ENCODE data around the gene DNM1. TPM values are rescaled to one million over a fixed set of nuclear protein-coding genes. Genes with fewer than 3 reads are reported as not detected.

The DNM1 gene
- total RNA-seq, 1 experiment from 2014 or later, result 5.0 TPM

GRCh38 chr9:128232528-128233428 lies 29.6 kb downstream of the DNM1 start:
- Histone ChIP-seq H3K9ac (ENCODE audit: low read length) (no peak overlapping the region), H3K4me1 (ENCODE audit: low read length) (no peaks in the 10 kb centered on the region), H3K4me2 (ENCODE audit: low read depth, low read length, poor library complexity, severe bottlenecking) (no peak overlapping the region), H3K9me3 (ENCODE audit: low read length) (no peaks in the 10 kb centered on the region), H3K27ac (ENCODE audit: low read length) (no peak overlapping the region), H3K4me3 (ENCODE audit: low read length) (no peak overlapping the region), H3K79me2 (ENCODE audit: low read length) (no peaks in the 10 kb centered on the region), H3K9me2 (replicated peaks; ENCODE audit: insufficient read depth, low read length) (no peaks in the 10 kb centered on the region), H2AFZ (ENCODE audit: low read length) (no peak overlapping the region), H4K20me1 (ENCODE audit: insufficient read depth, low read depth, low read length) (no peaks in the 10 kb centered on the region), H3K36me3 (ENCODE audit: insufficient read depth, low read length) (no peaks in the 10 kb centered on the region), H3K27me3 (ENCODE audit: low read length) (no peaks in the 10 kb centered on the region)
- no peak for DNase-seq

- no peak overlapping the region for H3K9ac ChIP-seq (ENCODE audit: low read length)
- no peak overlapping the region for H2AFZ ChIP-seq (ENCODE audit: low read length)
- no peaks in the 10 kb centered on the region for H3K9me2 ChIP-seq (replicated peaks; ENCODE audit: insufficient read depth, low read length)
- H3K27ac ChIP-seq (ENCODE audit: low read length), result no peak overlapping the region
- no peak overlapping the region for H3K4me2 ChIP-seq (ENCODE audit: low read depth, low read length, poor library complexity, severe bottlenecking)
- no peaks in the 10 kb centered on the region for H3K9me3 ChIP-seq (ENCODE audit: low read length)
- DNase-seq, result no peak
- H3K27me3 ChIP-seq (ENCODE audit: low read length), result no peaks in the 10 kb centered on the region
- H3K79me2 ChIP-seq (ENCODE audit: low read length), result no peaks in the 10 kb centered on the region
- H4K20me1 ChIP-seq (ENCODE audit: insufficient read depth, low read depth, low read length), result no peaks in the 10 kb centered on the region
- no peaks in the 10 kb centered on the region for H3K36me3 ChIP-seq (ENCODE audit: insufficient read depth, low read length)
- no peaks in the 10 kb centered on the region for H3K4me1 ChIP-seq (ENCODE audit: low read length)
- no peak overlapping the region for H3K4me3 ChIP-seq (ENCODE audit: low read length)
Measured at GRCh38 chr9:128233817-128234406, 30.7 kb downstream of the DNM1 start.

- Histone ChIP-seq H3K4me3 (ENCODE audit: low read length) (no peak overlapping the region), H3K4me2 (ENCODE audit: low read depth, low read length, poor library complexity, severe bottlenecking) (no peak overlapping the region), H3K4me1 (ENCODE audit: low read length) (peaks cover 17% of the 10 kb centered on the region), H3K9me3 (ENCODE audit: low read length) (no peaks in the 10 kb centered on the region), H3K9ac (ENCODE audit: low read length) (no peak overlapping the region), H3K36me3 (ENCODE audit: insufficient read depth, low read length) (no peaks in the 10 kb centered on the region), H2AFZ (ENCODE audit: low read length) (no peak overlapping the region), H3K79me2 (ENCODE audit: low read length) (no peaks in the 10 kb centered on the region), H3K27me3 (ENCODE audit: low read length) (no peaks in the 10 kb centered on the region), H3K9me2 (replicated peaks; ENCODE audit: insufficient read depth, low read length) (no peaks in the 10 kb centered on the region), H3K27ac (ENCODE audit: low read length) (no peak overlapping the region), H4K20me1 (ENCODE audit: insufficient read depth, low read depth, low read length) (no peaks in the 10 kb centered on the region)
- no peak for DNase-seq
Measured at GRCh38 chr9:128242124-128242523, 38.9 kb downstream of the DNM1 start.

- no peak overlapping the region for H3K9ac ChIP-seq (ENCODE audit: low read length)
- no peak overlapping the region for H3K4me2 ChIP-seq (ENCODE audit: low read depth, low read length, poor library complexity, severe bottlenecking)
- no peaks in the 10 kb centered on the region for H3K36me3 ChIP-seq (ENCODE audit: insufficient read depth, low read length)
- no peaks in the 10 kb centered on the region for H3K27me3 ChIP-seq (ENCODE audit: low read length)
- H3K9me2 ChIP-seq (replicated peaks; ENCODE audit: insufficient read depth, low read length), result no peaks in the 10 kb centered on the region
- no peaks in the 10 kb centered on the region for H3K9me3 ChIP-seq (ENCODE audit: low read length)
- H3K79me2 ChIP-seq (ENCODE audit: low read length), result no peaks in the 10 kb centered on the region
- H2AFZ ChIP-seq (ENCODE audit: low read length), result no peak overlapping the region
- no peak overlapping the region for H3K4me3 ChIP-seq (ENCODE audit: low read length)
- no peak for DNase-seq
- H3K27ac ChIP-seq (ENCODE audit: low read length), result no peak overlapping the region
- peaks cover 17% of the 10 kb centered on the region for H3K4me1 ChIP-seq (ENCODE audit: low read length)
- H4K20me1 ChIP-seq (ENCODE audit: insufficient read depth, low read depth, low read length), result no peaks in the 10 kb centered on the region
Measured at GRCh38 chr9:128242828-128243214, 39.6 kb downstream of the DNM1 start.

DNA sequence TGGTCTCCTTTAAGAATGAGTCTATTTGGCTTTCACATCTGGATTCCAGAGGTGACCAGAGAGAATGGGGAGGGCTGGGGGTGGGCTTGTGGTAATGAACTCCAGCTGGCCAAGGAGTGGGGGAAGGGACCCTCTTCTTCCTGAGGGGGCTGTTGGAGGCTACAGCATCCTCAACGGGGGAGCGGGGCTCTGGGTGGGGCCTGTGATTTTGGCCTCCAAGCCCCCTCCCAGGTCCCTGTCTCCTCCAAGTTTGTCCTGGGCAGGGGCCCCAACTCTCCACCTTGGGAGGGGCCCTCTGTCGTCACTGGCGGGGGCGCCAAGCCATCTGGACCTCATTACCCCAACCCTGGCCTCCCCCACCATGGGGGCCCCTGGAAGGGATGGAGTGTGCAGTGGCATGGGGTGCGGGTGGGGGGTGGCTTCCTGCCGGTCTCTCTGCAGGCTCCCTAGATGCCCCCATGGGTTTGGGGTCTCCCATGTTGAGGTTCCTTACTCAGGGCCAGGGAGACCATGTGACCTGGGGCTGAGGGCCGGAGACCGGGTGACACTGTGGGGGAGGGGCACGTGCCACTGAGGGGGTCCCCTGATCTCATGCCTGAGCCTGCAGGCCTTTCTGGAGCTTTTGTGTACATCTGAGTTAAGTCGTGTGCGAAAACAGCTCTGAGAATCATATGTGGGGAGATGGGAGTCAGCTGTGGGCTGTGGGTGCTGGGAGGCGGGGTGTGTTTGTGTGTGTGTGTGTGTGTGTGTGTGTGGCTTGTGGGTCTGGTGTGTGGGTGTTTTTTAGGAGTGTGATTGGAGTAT lies 40.2 kb downstream of the DNM1 start:
- H4K20me1 ChIP-seq (ENCODE audit: insufficient read depth, low read depth, low read length), result no peaks in the 10 kb centered on the region
- no peaks in the 10 kb centered on the region for H3K36me3 ChIP-seq (ENCODE audit: insufficient read depth, low read length)
- H3K79me2 ChIP-seq (ENCODE audit: low read length), result no peaks in the 10 kb centered on the region
- H3K27me3 ChIP-seq (ENCODE audit: low read length), result no peaks in the 10 kb centered on the region
- H3K9ac ChIP-seq (ENCODE audit: low read length), result no peak overlapping the region
- no peak overlapping the region for H3K4me3 ChIP-seq (ENCODE audit: low read length)
- H3K9me3 ChIP-seq (ENCODE audit: low read length), result no peaks in the 10 kb centered on the region
- peaks cover 17% of the 10 kb centered on the region for H3K4me1 ChIP-seq (ENCODE audit: low read length)
- H2AFZ ChIP-seq (ENCODE audit: low read length), result no peak overlapping the region
- no peak for DNase-seq
- H3K4me2 ChIP-seq (ENCODE audit: low read depth, low read length, poor library complexity, severe bottlenecking), result no peak overlapping the region
- H3K9me2 ChIP-seq (replicated peaks; ENCODE audit: insufficient read depth, low read length), result no peaks in the 10 kb centered on the region
- no peak overlapping the region for H3K27ac ChIP-seq (ENCODE audit: low read length)

DNA sequence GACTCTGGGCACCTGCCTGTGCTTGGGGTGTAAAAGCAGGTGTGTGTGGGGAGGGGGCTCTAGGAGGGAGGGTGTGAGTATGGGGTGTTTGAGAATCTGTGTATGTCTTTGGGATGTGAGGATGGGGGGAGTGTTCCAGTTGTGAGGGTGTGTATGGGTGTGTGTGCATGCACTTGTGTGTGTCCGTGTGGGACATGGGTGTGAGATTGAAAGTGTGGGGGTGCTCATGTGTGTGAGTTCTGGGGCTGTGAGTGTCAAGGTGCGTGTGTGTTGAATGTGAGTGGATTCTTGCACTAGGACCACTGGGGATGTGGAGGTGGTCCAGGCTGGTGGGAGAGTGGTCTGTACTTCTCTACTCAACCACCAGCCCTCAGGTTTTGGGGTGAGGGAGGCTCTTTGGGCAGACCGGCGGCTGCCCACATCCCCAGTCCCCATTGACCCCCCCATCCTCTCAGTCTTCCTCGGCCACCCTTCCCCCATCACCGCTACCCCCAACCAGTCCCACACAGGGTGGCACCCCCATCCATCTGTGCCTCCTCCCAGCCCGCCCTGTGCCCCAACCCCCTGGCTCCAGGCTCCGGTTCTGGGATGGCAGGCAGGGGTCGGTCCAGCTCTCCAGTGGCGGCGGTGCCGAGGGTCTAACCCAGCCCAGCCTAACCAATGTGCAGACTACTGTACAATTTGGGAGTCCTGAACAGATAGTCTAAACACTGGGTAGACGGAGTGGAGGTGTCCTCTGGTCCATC lies 41.1 kb downstream of the DNM1 start:
- H3K9ac ChIP-seq (ENCODE audit: low read length), result peak overlapping the region; percentile 53
- H2AFZ ChIP-seq (ENCODE audit: low read length), result no peak overlapping the region

GRCh38 chr9:128244837-128245231 lies 41.7 kb downstream of the DNM1 start:
- Histone ChIP-seq H3K9me2 (replicated peaks; ENCODE audit: insufficient read depth, low read length) (no peaks in the 10 kb centered on the region), H3K4me2 (ENCODE audit: low read depth, low read length, poor library complexity, severe bottlenecking) (peak overlapping the region; percentile 45), H3K9me3 (ENCODE audit: low read length) (no peaks in the 10 kb centered on the region), H4K20me1 (ENCODE audit: insufficient read depth, low read depth, low read length) (no peaks in the 10 kb centered on the region), H3K27me3 (ENCODE audit: low read length) (no peaks in the 10 kb centered on the region), H3K27ac (ENCODE audit: low read length) (no peak overlapping the region), H3K4me3 (ENCODE audit: low read length) (no peak overlapping the region), H3K36me3 (ENCODE audit: insufficient read depth, low read length) (no peaks in the 10 kb centered on the region), H3K9ac (ENCODE audit: low read length) (peak overlapping the region; percentile 53), H2AFZ (ENCODE audit: low read length) (no peak overlapping the region), H3K79me2 (ENCODE audit: low read length) (no peaks in the 10 kb centered on the region), H3K4me1 (ENCODE audit: low read length) (peaks cover 17% of the 10 kb centered on the region)
- DNase-seq, result peak; percentile 74

More for the DNA sequence above, 41.1 kb downstream of the DNM1 start:
- H3K9me2 ChIP-seq (replicated peaks; ENCODE audit: insufficient read depth, low read length), result no peaks in the 10 kb centered on the region
- H4K20me1 ChIP-seq (ENCODE audit: insufficient read depth, low read depth, low read length), result no peaks in the 10 kb centered on the region
- no peaks in the 10 kb centered on the region for H3K9me3 ChIP-seq (ENCODE audit: low read length)
- H3K4me2 ChIP-seq (ENCODE audit: low read depth, low read length, poor library complexity, severe bottlenecking), result peak overlapping the region; percentile 45
- no peak overlapping the region for H3K27ac ChIP-seq (ENCODE audit: low read length)
- no peaks in the 10 kb centered on the region for H3K79me2 ChIP-seq (ENCODE audit: low read length)
- H3K27me3 ChIP-seq (ENCODE audit: low read length), result no peaks in the 10 kb centered on the region
- H3K4me3 ChIP-seq (ENCODE audit: low read length), result no peak overlapping the region
- no peaks in the 10 kb centered on the region for H3K36me3 ChIP-seq (ENCODE audit: insufficient read depth, low read length)
- peaks cover 17% of the 10 kb centered on the region for H3K4me1 ChIP-seq (ENCODE audit: low read length)
- no peak for DNase-seq

Measured in Karpas-422 (cell line).